Neural cell (in vitro differentiated cells): Measurements from ENCODE around the gene DENND4B. TPM values are rescaled to one million over a fixed set of nuclear protein-coding genes. Genes with fewer than 3 reads are reported as not detected.

Experiments used
- H2AFZ ChIP-seq: fragments of 200-600, 300-800 bp; sonication (generic), shearing (Covaris generic); 2 replicates; pipeline ENCODE4 v1.6.0; 2014; ENCODE audit warnings: low read depth, mild to moderate bottlenecking, antibody characterized with exemption, low read length, moderate library complexity
- H3F3A ChIP-seq: fragments of 200-600 bp; shearing (Covaris generic); 2 replicates; pipeline ENCODE4 v1.6.1; 2016; ENCODE audit warnings: mild to moderate bottlenecking, moderate library complexity, mixed read lengths, antibody characterized with exemption, low read length; ENCODE audit not compliant: insufficient read depth, poor library complexity, severe bottlenecking
- H3K27ac ChIP-seq: fragments of 200-600, 300-800 bp; sonication (generic), shearing (Covaris generic); 2 replicates; pipeline ENCODE4 v1.5.1; 2014; ENCODE audit warnings: mild to moderate bottlenecking, low read length, moderate library complexity
- H3K27me3 ChIP-seq: fragments of 300-800, 200-600 bp; sonication (generic), shearing (Covaris generic); 2 replicates; pipeline ENCODE4 v1.6.0; 2014; ENCODE audit warnings: mild to moderate bottlenecking, low read depth, low read length, moderate library complexity; ENCODE audit not compliant: insufficient read depth
- H3K36me3 ChIP-seq: fragments of 300-800, 200-600 bp; sonication (generic), shearing (Covaris generic); 2 replicates; pipeline ENCODE4 v1.5.1; 2014; ENCODE audit warnings: mild to moderate bottlenecking, antibody characterized with exemption, low read length, moderate library complexity; ENCODE audit not compliant: insufficient read depth
- H3K4me2 ChIP-seq: fragments of 300-800, 200-600 bp; sonication (generic), shearing (Covaris generic); 2 replicates; pipeline ENCODE4 v1.6.0; 2014; ENCODE audit warnings: mild to moderate bottlenecking, low read length
- H3K4me3 ChIP-seq: fragments of 300-800, 200-600 bp; sonication (generic), shearing (Covaris generic); 2 replicates; pipeline ENCODE4 v1.5.1; 2014; ENCODE audit warnings: mild to moderate bottlenecking, low read length, moderate library complexity
- H3K79me2 ChIP-seq: fragments of 200-600 bp; shearing (Covaris generic); replicated peaks from 2 replicates; pipeline ENCODE4 v1.6.0; 2014; ENCODE audit warnings: mild to moderate bottlenecking, low read length, moderate library complexity; ENCODE audit not compliant: insufficient read depth
- H3K9ac ChIP-seq: fragments of 300-800, 200-600 bp; sonication (generic), shearing (Covaris generic); 2 replicates; pipeline ENCODE4 v1.6.1; 2016; ENCODE audit warnings: mild to moderate bottlenecking, low read length, mixed read lengths
- H3K9me2 ChIP-seq: fragments of 200-600 bp; shearing (Covaris generic); 2 replicates; pipeline ENCODE4 v1.6.1; 2016; ENCODE audit warnings: mild to moderate bottlenecking, low read length, mixed read lengths; ENCODE audit not compliant: insufficient read depth
- H3K9me3 ChIP-seq: fragments of 200-600, 300-800 bp; sonication (generic), shearing (Covaris generic); 2 replicates; pipeline ENCODE4 v1.6.1; 2016; ENCODE audit warnings: mild to moderate bottlenecking, mixed run types, low read length, moderate library complexity, mixed read lengths
- H4K20me1 ChIP-seq: fragments of 200-600 bp; shearing (Covaris generic); 2 replicates; pipeline ENCODE4 v1.6.1; 2016; ENCODE audit warnings: mild to moderate bottlenecking, mixed run types; ENCODE audit not compliant: insufficient read depth
- EP300 ChIP-seq: fragments of 450-650 bp; conservative IDR thresholded peaks from 2 replicates; pipeline ENCODE4 v1.6.1; 2014; ENCODE audit warnings: antibody characterized with exemption, mild to moderate bottlenecking, moderate library complexity; ENCODE audit not compliant: poor library complexity, severe bottlenecking
- POLR2AphosphoS5 ChIP-seq: IDR thresholded peaks from 2 replicates; pipeline ENCODE4 v1.6.1; 2012
- RAD21 ChIP-seq: fragments of 450-650 bp; conservative IDR thresholded peaks from 2 replicates; pipeline ENCODE4 v1.6.1; 2014; ENCODE audit warnings: antibody characterized with exemption, mild to moderate bottlenecking, moderate library complexity
- REST ChIP-seq: IDR thresholded peaks from 2 replicates; pipeline ENCODE4 v1.6.1; 2012; ENCODE audit warnings: borderline replicate concordance
- TAF1 ChIP-seq: IDR thresholded peaks from 2 replicates; pipeline ENCODE4 v1.6.1; 2012; ENCODE audit warnings: low read depth
- polyA plus RNA-seq: library from polyadenylated mRNA; depleted of rRNA; stranded (reverse); fragments of >200 nt; gene quantifications from 2 replicates; pipeline ENCODE4 v1.2.3, GENCODE V29; 2014

The DENND4B gene
- polyA plus RNA-seq, 1 donor from 2014 or later = 25.3 TPM

DNA sequence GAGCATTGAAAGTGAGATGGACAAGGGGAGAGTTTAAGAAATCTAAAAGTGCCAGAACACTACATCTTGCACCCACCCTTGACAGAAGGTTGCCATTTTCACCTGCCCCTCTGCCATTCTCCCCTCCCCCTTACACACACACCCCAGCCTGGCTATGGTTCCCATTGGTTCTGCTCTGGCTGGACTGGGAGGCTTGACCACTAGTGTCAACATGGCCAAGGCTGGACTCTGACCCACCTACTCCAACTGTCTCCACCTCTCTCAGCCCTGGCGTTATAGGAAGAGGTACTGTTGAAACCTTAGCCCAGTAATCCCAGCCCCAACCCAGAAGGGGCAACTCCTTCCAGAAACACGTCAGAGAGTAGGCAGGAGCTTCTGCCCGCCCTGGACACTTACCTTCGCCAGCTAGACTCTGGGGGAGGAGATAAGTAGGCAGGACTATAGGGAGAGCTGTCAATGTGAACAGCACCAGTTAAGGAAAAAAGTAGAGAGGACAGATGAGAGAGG is 7.4 kb upstream of the DENND4B start:
- no peak overlapping the region for H3K4me2 ChIP-seq
- H3K27me3 ChIP-seq = no peaks in the 10 kb centered on the region
- H4K20me1 ChIP-seq = no peaks in the 10 kb centered on the region
- no peaks in the 10 kb centered on the region for H3K9me3 ChIP-seq
- TF ChIP-seq RAD21 (no peak), REST (no peak), POLR2AphosphoS5 (no peak), TAF1 (no peak), EP300 (no peak)
- H3K27ac ChIP-seq = no peak overlapping the region
- no peak overlapping the region for H3K4me3 ChIP-seq
- peaks cover 35% of the 10 kb centered on the region for H3K79me2 ChIP-seq
- no peaks in the 10 kb centered on the region for H3K36me3 ChIP-seq
- no peak overlapping the region for H3K9ac ChIP-seq
- no peak overlapping the region for H2AFZ ChIP-seq
- H3K9me2 ChIP-seq = no peaks in the 10 kb centered on the region
- no peaks in the 10 kb centered on the region for H3F3A ChIP-seq

- H3K27me3 ChIP-seq = no peaks in the 10 kb centered on the region
Measured at GRCh38 chr1:153951801-153952200, 5.3 kb upstream of the DENND4B start.

More at GRCh38 chr1:153951801-153952200, 5.3 kb upstream of the DENND4B start:
- Histone ChIP-seq H3K79me2 (peaks cover 23% of the 10 kb centered on the region), H3K4me2 (no peak overlapping the region), H3K9me2 (no peaks in the 10 kb centered on the region), H3K4me3 (no peak overlapping the region), H3K27ac (no peak overlapping the region), H3K9me3 (no peaks in the 10 kb centered on the region), H3K36me3 (no peaks in the 10 kb centered on the region), H4K20me1 (no peaks in the 10 kb centered on the region), H3K9ac (no peak overlapping the region), H2AFZ (no peak overlapping the region), H3F3A (no peaks in the 10 kb centered on the region)
- TF ChIP-seq REST (no peak), TAF1 (no peak)
